ENCODE data around the gene AHSP.

Gene AHSP

DNA sequence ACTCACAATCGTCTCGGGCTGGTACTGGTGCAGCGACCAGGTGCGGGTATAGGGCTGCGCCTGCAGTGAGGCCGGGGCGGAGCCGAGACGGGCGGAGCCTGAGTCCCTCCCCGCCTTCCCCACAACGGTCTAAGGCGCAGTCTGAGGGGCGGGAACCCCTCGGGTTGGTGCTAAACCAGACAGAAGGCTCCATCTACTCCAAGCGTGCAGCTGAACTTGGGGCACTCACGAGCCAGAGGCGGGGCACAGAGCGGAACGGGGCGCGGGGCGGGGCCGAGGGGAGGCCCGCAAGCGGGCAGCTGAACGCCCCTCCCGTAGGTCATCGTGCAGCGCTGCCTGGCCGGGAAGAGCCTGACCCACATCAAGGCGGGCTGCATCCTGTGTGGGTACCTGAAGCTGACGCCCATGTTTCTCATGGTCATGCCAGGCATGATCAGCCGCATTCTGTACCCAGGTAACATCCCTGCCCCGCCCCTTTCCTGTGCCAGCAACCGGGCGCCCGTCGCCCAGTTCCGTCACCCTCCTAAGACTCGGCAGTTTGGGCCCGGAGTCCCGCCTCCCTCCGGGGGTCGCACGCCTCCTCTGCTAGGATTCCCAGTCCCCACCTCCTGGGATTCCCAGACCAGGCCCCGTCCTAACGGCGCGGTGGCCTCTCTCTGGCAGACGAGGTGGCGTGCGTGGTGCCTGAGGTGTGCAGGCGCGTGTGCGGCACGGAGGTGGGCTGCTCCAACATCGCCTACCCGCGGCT, 39.8 kb upstream of the AHSP start:
- Histone ChIP-seq H3K9me3 (ENCODE audit: control insufficient read depth in 1 of 2, low read length in 2 of 2) (no peaks in the 10 kb centered on the region), H3K27ac (ENCODE audit: low read length) (no peak overlapping the region), H3K4me1 (ENCODE audit: control insufficient read depth in 1 of 2, insufficient read depth in 2 of 2, low read length in 2 of 2) (peaks cover 0 to 18% of the 10 kb centered on the region in 2 donors), H3K36me3 (ENCODE audit: control insufficient read depth in 1 of 2, insufficient read depth in 2 of 2, low read length in 2 of 2) (peaks cover 12 to 26% of the 10 kb centered on the region in 2 donors), H3K27me3 (ENCODE audit: low read depth, low read length) (peaks cover 6% of the 10 kb centered on the region), H3K4me3 (ENCODE audit: low read depth in 1 of 2, low read length in 2 of 2) (peak overlapping the region; percentile 67 to 79)

DNA sequence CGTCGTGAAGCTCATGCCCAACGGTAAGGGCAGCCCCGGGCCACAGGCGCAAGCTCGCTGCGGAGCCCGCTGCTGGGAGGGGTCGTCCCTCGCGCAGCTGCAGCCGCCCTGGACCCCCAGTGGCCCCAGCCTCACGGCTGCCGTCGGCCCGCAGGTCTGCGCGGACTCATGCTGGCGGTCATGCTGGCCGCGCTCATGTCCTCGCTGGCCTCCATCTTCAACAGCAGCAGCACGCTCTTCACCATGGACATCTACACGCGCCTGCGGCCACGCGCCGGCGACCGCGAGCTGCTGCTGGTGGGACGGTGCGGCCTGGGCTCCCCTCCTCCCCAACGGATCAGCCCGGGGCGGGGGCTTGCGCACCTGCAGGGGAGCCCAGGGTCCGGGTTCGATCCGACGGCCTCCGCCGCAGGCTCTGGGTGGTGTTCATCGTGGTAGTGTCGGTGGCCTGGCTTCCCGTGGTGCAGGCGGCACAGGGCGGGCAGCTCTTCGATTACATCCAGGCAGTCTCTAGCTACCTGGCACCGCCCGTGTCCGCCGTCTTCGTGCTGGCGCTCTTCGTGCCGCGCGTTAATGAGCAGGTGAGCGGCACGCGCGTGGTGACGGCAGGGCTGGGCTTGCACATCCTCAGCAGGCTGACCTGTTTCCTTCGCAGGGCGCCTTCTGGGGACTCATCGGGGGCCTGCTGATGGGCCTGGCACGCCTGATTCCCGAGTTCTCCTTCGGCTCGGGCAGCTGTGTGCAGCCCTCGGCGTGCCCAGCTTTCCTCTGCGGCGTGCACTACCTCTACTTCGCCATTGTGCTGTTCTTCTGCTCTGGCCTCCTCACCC, 39.0 kb upstream of the AHSP start:
- no peaks in the 10 kb centered on the region for H3K9me3 ChIP-seq (ENCODE audit: control insufficient read depth in 1 of 2, low read length in 2 of 2)
- peaks cover 0 to 18% of the 10 kb centered on the region in 2 donors for H3K4me1 ChIP-seq (ENCODE audit: control insufficient read depth in 1 of 2, insufficient read depth in 2 of 2, low read length in 2 of 2)
- H3K27ac ChIP-seq (ENCODE audit: low read length): no peak overlapping the region
- peak overlapping the region in 1 of 2 donors; percentile 79 for H3K4me3 ChIP-seq (ENCODE audit: low read depth in 1 of 2, low read length in 2 of 2)
- peaks cover 6% of the 10 kb centered on the region for H3K27me3 ChIP-seq (ENCODE audit: low read depth, low read length)
- H3K36me3 ChIP-seq (ENCODE audit: control insufficient read depth in 1 of 2, insufficient read depth in 2 of 2, low read length in 2 of 2): peaks cover 18 to 34% of the 10 kb centered on the region in 2 donors

DNA sequence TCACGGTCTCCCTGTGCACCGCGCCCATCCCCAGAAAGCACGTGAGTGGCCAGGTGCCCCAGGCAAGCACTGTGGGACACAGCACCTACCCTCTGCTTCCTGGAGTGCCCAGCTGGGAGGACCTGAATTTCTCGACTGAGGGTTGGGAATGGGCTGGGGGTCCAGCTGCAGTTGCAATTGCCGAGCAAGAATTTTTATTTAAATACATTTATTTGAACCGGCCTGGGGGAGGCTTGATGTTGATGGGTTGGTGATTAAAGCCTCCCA, 38.5 kb upstream of the AHSP start:
- peaks cover 0 to 18% of the 10 kb centered on the region in 2 donors for H3K4me1 ChIP-seq (ENCODE audit: control insufficient read depth in 1 of 2, insufficient read depth in 2 of 2, low read length in 2 of 2)
- peaks cover 6% of the 10 kb centered on the region for H3K27me3 ChIP-seq (ENCODE audit: low read depth, low read length)
- no peak overlapping the region for H3K27ac ChIP-seq (ENCODE audit: low read length)
- no peak overlapping the region for H3K4me3 ChIP-seq (ENCODE audit: low read depth in 1 of 2, low read length in 2 of 2)
- peaks cover 18 to 39% of the 10 kb centered on the region in 2 donors for H3K36me3 ChIP-seq (ENCODE audit: control insufficient read depth in 1 of 2, insufficient read depth in 2 of 2, low read length in 2 of 2)
- H3K9me3 ChIP-seq (ENCODE audit: control insufficient read depth in 1 of 2, low read length in 2 of 2): no peaks in the 10 kb centered on the region

DNA sequence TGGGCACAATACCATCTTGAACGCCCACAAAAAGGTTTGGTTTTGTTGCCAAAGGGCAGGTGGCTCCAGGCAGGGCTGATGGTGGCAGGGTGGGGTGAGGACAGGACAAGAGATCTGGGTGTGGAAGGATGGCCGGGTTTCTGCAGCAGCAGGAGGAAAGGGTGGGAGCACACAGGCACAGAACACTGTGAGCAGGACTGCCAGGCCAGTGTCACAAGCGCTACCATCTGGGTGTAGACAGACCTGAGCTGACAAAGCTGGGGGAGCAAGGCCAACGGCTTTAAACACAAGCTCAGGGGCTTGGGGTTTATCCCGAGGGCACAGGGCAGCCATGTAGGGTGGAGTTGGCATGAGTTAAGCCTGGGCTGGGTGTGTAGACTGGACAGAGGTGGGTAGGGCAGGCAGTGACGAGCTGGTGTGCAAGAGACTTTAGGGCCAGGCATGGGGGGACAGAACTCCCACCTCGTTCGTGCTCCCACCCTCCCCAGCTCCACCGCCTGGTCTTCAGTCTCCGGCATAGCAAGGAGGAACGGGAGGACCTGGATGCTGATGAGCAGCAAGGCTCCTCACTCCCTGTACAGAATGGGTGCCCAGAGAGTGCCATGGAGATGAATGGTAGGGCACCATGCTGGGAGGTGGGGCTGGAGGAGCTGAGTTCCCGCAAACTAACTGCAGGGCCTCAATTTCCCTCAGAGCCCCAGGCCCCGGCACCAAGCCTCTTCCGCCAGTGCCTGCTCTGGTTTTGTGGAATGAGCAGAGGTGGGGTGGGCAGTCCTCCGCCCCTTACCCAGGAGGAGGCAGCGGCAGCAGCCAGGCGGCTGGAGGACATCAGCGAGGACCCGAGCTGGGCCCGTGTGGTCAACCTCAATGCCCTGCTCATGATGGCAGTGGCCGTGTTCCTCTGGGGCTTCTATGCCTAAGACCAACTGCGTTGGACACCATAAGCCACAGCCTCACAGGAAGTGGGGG, 37.8 kb upstream of the AHSP start:
- H3K27ac ChIP-seq (ENCODE audit: low read length): no peak overlapping the region
- no peaks in the 10 kb centered on the region for H3K9me3 ChIP-seq (ENCODE audit: control insufficient read depth in 1 of 2, low read length in 2 of 2)
- peaks cover 19 to 45% of the 10 kb centered on the region in 2 donors for H3K36me3 ChIP-seq (ENCODE audit: control insufficient read depth in 1 of 2, insufficient read depth in 2 of 2, low read length in 2 of 2)
- peaks cover 6% of the 10 kb centered on the region for H3K27me3 ChIP-seq (ENCODE audit: low read depth, low read length)
- no peak overlapping the region for H3K4me3 ChIP-seq (ENCODE audit: low read depth in 1 of 2, low read length in 2 of 2)
- H3K4me1 ChIP-seq (ENCODE audit: control insufficient read depth in 1 of 2, insufficient read depth in 2 of 2, low read length in 2 of 2): peaks cover 0 to 18% of the 10 kb centered on the region in 2 donors

DNA sequence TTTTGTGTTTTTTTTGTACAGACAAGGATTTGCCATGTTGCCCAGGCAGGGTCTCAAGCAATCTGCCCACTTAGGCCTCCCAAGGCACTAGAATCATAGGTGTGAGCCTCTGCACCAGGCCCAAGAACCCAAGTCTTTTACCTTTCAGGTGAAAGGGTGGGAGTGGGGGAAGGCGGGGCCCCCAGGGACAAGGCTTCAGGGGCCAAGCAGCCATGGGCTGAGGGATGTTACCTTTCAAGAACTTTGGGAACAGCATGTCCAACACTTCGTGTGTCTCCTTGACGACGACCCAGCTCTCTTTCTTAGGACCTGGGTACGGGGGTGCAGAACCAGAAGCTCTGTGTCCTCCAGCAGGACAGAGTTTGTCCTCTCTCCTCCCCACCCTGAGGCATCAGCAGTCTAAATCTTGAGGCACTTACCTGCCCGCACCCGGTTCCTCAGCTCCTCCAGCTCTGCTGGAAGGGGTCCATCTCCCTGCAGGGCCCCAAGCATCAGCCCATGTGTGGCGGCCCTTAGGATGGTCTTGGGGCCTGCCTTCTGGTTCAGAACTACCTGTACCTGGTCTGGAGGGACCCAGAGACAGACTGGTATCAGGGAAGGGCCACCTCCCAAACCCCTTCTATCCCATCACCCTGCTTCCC, 35.8 kb upstream of the AHSP start:
- no peaks in the 10 kb centered on the region for H3K9me3 ChIP-seq (ENCODE audit: control insufficient read depth in 1 of 2, low read length in 2 of 2)
- peaks cover 36 to 65% of the 10 kb centered on the region in 2 donors for H3K36me3 ChIP-seq (ENCODE audit: control insufficient read depth in 1 of 2, insufficient read depth in 2 of 2, low read length in 2 of 2)
- H3K27me3 ChIP-seq (ENCODE audit: low read depth, low read length): peaks cover 5% of the 10 kb centered on the region
- no peak overlapping the region for H3K4me3 ChIP-seq (ENCODE audit: low read depth in 1 of 2, low read length in 2 of 2)
- H3K4me1 ChIP-seq (ENCODE audit: control insufficient read depth in 1 of 2, insufficient read depth in 2 of 2, low read length in 2 of 2): peaks cover 0 to 18% of the 10 kb centered on the region in 2 donors
- H3K27ac ChIP-seq (ENCODE audit: low read length): no peak overlapping the region

DNA sequence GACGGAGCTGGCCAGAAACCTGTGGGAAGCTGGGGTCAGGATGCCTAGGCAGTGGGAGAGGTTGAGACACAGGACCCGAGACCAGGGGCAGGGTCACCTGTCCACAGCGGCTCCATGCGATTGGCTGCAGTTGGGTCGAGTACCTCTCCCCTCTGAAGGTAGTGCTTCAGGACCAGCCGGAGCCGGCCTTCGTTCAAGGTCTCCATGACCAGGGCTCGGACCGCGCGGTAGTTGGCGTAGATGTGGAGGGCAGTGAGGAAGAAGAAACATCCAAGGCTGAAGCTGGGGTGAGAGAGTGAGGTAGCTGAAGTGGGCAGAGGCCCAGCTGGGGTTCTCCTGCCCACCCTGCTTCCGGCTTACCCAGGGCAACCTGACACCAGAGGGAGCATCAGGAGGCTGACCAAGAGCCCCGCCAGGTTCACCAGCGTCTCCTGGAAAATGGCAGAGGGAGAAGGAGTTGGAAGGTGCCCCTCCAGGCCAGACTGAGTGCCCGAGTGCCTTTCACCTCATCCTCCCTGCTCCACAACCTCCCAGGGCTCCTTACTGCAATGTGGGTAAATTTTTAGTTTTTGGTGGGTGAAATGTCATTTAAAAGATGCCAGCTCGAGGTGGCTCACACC, 34.1 kb upstream of the AHSP start:
- Histone ChIP-seq H3K36me3 (ENCODE audit: control insufficient read depth in 1 of 2, insufficient read depth in 2 of 2, low read length in 2 of 2) (peaks cover 47 to 80% of the 10 kb centered on the region in 2 donors), H3K4me1 (ENCODE audit: control insufficient read depth in 1 of 2, insufficient read depth in 2 of 2, low read length in 2 of 2) (peaks cover 0 to 2% of the 10 kb centered on the region in 2 donors), H3K27me3 (ENCODE audit: low read depth, low read length) (no peaks in the 10 kb centered on the region), H3K9me3 (ENCODE audit: control insufficient read depth in 1 of 2, low read length in 2 of 2) (no peaks in the 10 kb centered on the region), H3K27ac (ENCODE audit: low read length) (no peak overlapping the region), H3K4me3 (ENCODE audit: low read depth in 1 of 2, low read length in 2 of 2) (no peak overlapping the region)

DNA sequence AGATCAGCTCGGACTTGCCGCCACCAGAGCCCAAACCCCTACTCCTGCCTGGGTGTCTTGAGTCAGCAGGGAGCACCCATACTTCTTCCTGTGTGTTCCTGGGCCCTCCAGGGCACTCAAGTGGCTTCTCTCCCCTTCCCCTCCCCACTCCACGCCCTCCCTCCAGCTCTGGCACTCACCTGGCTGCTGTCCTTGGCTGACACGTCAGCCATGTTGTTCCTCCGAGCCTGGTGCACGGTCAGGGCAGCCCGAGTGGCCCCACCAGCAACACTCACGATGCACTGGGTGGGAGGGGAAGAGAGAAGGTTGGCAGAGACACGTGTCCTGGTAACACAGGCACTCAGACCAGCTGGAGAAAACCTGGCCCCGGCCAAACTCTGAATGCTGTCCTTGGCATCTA, 31.0 kb upstream of the AHSP start:
- H3K36me3 ChIP-seq (ENCODE audit: control insufficient read depth in 1 of 2, insufficient read depth in 2 of 2, low read length in 2 of 2): peaks cover 61 to 80% of the 10 kb centered on the region in 2 donors
- H3K27ac ChIP-seq (ENCODE audit: low read length): no peak overlapping the region
- no peaks in the 10 kb centered on the region for H3K27me3 ChIP-seq (ENCODE audit: low read depth, low read length)
- H3K4me1 ChIP-seq (ENCODE audit: control insufficient read depth in 1 of 2, insufficient read depth in 2 of 2, low read length in 2 of 2): no peaks in the 10 kb centered on the region
- no peaks in the 10 kb centered on the region for H3K9me3 ChIP-seq (ENCODE audit: control insufficient read depth in 1 of 2, low read length in 2 of 2)
- H3K4me3 ChIP-seq (ENCODE audit: low read depth in 1 of 2, low read length in 2 of 2): no peak overlapping the region

DNA sequence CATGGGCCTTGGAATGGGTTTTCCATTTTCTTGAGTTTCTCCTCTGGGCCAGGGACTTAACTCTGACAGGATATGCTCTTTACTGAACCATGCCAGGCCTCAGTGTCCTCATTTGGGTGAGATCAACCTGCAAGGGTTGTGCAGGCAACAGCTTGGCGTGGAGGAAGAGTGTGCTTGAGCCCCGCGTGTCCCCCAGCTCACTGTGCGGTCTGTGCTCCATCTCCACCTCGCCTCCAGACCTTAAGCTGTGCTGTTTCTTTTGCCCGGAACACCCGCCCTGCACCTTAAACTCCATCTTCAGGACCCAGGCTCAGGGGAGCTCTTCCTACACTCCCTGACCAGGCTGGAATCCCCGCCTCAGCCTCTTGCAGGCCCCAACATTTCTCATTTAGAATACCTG, 29.2 kb upstream of the AHSP start:
- no peak overlapping the region for H3K27ac ChIP-seq (ENCODE audit: low read length)
- H3K4me3 ChIP-seq (ENCODE audit: low read depth in 1 of 2, low read length in 2 of 2): no peak overlapping the region
- H3K27me3 ChIP-seq (ENCODE audit: low read depth, low read length): no peaks in the 10 kb centered on the region
- peaks cover 45 to 61% of the 10 kb centered on the region in 2 donors for H3K36me3 ChIP-seq (ENCODE audit: control insufficient read depth in 1 of 2, insufficient read depth in 2 of 2, low read length in 2 of 2)
- H3K4me1 ChIP-seq (ENCODE audit: control insufficient read depth in 1 of 2, insufficient read depth in 2 of 2, low read length in 2 of 2): no peaks in the 10 kb centered on the region
- H3K9me3 ChIP-seq (ENCODE audit: control insufficient read depth in 1 of 2, low read length in 2 of 2): no peaks in the 10 kb centered on the region

DNA sequence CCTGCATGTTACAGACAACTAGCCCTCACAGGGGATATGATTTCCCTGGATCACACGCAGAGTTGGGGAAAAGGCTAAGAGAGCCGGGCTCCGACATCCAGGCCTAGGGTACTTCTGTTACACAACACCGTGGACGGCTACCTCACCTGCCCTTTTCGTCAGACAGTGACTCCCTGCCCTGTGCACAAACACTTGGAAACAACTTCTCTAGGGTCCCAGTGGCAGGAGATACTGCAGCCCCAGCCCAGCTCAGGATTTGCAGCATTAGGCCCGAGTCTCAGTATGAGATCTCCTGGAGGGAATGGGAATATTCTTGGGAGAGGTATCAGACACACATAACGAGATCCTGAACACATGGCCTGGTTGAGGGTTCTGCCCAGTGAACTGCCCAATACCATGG, 27.8 kb upstream of the AHSP start:
- Histone ChIP-seq H3K9me3 (ENCODE audit: control insufficient read depth in 1 of 2, low read length in 2 of 2) (no peaks in the 10 kb centered on the region), H3K36me3 (ENCODE audit: control insufficient read depth in 1 of 2, insufficient read depth in 2 of 2, low read length in 2 of 2) (peaks cover 43 to 51% of the 10 kb centered on the region in 2 donors), H3K4me1 (ENCODE audit: control insufficient read depth in 1 of 2, insufficient read depth in 2 of 2, low read length in 2 of 2) (no peaks in the 10 kb centered on the region), H3K27me3 (ENCODE audit: low read depth, low read length) (no peaks in the 10 kb centered on the region), H3K4me3 (ENCODE audit: low read depth in 1 of 2, low read length in 2 of 2) (no peak overlapping the region), H3K27ac (ENCODE audit: low read length) (no peak overlapping the region)

DNA sequence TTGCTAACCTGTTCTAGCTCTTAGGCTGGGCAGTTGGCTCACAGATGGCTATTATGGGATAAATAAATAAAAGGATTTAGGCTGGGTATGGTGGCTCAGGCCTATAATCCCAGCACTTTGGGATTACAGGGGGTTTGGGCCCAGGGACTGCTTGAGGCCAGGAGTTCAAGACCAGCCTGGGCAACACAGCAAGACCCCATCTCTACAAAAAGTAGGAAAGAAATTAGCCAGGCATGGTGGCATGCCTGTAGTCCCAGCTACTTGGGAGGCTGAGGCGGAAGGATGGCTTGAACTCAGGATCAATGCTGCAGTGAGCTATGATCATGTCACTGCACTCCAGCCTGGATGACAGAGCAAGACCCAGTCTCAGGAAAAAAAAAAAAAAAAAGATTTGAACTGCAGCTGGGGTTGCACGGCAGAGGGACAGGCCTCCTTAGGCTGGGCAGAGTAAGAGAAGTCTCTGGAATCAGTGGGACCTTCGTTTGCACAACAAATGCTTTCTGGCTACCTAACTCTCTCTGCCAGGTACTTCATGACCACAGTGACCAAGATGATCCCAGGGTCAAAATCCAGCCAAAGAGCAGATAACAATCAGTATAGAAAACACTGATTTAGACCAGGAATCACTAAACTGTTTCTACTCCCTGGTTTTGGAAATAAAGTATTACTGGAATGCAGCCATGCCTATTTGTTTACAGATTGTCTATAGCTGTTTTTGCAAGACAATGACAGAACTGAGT, 26.3 kb upstream of the AHSP start:
- Histone ChIP-seq H3K9me3 (ENCODE audit: control insufficient read depth in 1 of 2, low read length in 2 of 2) (no peaks in the 10 kb centered on the region), H3K4me3 (ENCODE audit: low read depth in 1 of 2, low read length in 2 of 2) (no peak overlapping the region), H3K36me3 (ENCODE audit: control insufficient read depth in 1 of 2, insufficient read depth in 2 of 2, low read length in 2 of 2) (peaks cover 31 to 37% of the 10 kb centered on the region in 2 donors), H3K27ac (ENCODE audit: low read length) (no peak overlapping the region), H3K4me1 (ENCODE audit: control insufficient read depth in 1 of 2, insufficient read depth in 2 of 2, low read length in 2 of 2) (peaks cover 0 to 4% of the 10 kb centered on the region in 2 donors), H3K27me3 (ENCODE audit: low read depth, low read length) (no peaks in the 10 kb centered on the region)
